GM21515 (cell line): Measurements from ENCODE around the gene PIP5KL1.
A peak's percentile ranks its signal among the peaks of the same experiment; 100 is the strongest.

Source experiments
- ATAC-seq: cut with Tn5 transposase; IDR thresholded peaks from one replicate; pipeline ENCODE4 v1.9.1; 2021; ENCODE audit not compliant: unreplicated experiment

Gene PIP5KL1

DNA sequence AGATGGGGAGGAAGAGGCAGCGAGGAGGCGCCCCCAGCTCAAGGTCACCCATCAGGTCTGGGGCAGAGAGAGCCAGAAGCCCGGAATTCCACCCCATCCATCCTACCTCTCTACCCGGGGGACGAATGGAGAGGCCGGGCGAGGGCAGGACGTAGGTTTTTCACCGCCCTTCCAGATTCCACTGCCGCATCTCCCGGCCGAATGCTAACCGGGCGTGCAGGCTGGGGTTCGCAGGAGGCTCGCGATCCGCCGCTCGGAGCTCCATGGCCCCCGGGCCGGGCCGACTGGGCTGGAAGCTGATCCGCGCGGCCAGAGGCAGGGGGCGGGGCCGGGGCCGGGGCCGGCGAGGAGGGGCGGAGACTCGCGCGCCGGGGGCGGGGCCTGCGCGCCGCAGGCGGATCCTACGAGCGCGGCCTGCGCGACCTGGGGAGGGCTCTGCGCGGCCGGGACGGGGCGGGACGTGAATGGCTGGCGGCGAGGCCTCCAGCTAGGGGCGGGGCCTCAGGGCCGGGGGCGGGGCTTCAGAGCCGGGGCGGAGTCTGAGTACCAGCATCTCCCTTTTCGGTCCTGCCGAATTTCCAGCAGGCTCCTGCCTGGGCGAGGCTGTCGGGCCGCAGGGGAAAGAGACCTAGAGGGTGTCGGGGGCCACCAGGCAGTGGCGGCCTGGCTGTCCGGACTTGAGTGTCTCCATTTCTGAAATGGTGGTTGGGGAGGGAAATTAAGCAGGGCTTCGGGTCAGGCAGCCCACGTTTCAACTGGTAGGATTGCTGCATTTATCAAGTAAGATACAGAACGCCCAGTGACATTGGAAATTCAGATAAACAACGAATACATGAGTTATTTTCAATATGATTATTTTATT is 13.6 kb downstream of the PIP5KL1 start, which contains the start of gene ST6GALNAC4:
Gene ST6GALNAC4 (minus strand): TSS at position 322 of the 862 bp plus-strand sequence. CDS start 622 bp downstream, outside the sequence.
- peak; percentile 71 for ATAC-seq

DNA sequence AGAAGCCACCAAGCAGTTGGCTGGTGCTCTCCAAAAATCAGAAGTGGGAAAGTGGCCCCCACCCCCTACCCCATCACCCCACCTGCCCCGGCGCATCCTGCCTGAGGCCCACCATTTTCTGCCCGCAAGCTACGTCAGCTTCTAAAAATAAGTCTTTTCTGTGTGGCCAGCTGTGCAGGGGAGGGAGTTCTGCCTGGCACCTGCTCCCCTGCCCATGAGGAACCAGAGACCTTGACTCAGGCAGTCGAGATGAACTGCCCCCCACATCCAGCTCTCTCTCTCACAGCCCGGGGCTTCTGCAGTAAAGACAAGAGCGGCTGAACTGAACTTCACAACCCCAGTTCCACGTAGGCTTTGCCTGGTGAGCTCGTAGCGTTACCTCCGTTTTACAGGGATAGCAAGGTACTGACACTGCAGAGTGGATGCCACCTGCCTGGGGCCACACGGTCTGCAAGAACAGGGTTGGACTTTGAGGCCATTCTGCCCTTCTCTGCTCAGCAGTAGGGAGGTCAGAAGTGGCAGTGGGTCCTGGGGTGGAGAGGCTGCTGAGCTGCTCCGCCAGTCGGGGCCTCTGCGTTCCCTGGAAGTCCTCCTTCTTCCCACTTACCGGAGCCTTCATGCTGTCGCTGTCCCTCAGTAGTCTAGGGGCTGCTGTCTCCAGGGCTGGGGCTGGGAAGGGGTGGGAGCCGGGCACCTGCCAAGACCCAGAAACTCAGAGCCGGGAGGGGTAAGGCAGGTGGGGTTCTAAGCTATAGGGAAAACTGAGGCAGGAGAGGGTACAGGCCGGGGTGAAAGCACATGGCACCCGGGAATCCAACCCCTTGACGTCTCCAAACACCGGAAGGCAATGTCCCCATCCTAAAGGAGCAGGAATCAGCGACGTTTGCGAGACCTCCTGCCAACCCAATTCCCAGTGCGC is 14.5 kb downstream of the PIP5KL1 start:
- no peak for ATAC-seq

GRCh38 chr9:127915325-127915752 is 15.2 kb downstream of the PIP5KL1 start:
- ATAC-seq: no peak

DNA sequence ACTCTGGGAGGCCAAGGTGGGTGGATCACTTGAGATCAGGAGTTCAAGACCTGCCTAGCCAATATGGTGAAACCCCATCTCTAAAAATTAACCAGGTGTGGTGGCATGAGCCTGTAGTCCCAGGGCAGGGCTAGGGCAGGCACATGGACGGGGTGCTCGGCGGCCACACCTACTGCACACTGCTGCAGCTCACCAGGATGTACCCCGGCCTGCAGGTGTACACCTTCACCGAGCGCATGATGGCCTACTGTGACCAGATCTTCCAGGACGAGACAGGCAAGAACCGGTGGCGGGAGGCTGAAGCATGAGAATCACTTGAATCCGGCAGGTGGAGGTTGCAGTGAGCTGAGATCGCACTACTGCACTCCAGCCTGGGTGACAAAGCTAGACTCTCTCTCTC is 16.9 kb downstream of the PIP5KL1 start:
- ATAC-seq: no peak

- no peak for ATAC-seq
These were observed 17.7 kb downstream of the PIP5KL1 start for GRCh38 chr9:127912882-127913281.

GRCh38 chr9:127912296-127912695 is 18.3 kb downstream of the PIP5KL1 start:
- no peak for ATAC-seq

GRCh38 chr9:127910613-127911205 is 19.9 kb downstream of the PIP5KL1 start:
- ATAC-seq: peak; percentile 2

- no peak for ATAC-seq
These were observed 20.7 kb downstream of the PIP5KL1 start for GRCh38 chr9:127909839-127910273.

GRCh38 chr9:127908660-127908926 is 22.0 kb downstream of the PIP5KL1 start:
- ATAC-seq: no peak

GRCh38 chr9:127907867-127908659 is 22.5 kb downstream of the PIP5KL1 start:
- ATAC-seq: no peak

- no peak for ATAC-seq
These were observed 24.8 kb downstream of the PIP5KL1 start for GRCh38 chr9:127905788-127906191.

DNA sequence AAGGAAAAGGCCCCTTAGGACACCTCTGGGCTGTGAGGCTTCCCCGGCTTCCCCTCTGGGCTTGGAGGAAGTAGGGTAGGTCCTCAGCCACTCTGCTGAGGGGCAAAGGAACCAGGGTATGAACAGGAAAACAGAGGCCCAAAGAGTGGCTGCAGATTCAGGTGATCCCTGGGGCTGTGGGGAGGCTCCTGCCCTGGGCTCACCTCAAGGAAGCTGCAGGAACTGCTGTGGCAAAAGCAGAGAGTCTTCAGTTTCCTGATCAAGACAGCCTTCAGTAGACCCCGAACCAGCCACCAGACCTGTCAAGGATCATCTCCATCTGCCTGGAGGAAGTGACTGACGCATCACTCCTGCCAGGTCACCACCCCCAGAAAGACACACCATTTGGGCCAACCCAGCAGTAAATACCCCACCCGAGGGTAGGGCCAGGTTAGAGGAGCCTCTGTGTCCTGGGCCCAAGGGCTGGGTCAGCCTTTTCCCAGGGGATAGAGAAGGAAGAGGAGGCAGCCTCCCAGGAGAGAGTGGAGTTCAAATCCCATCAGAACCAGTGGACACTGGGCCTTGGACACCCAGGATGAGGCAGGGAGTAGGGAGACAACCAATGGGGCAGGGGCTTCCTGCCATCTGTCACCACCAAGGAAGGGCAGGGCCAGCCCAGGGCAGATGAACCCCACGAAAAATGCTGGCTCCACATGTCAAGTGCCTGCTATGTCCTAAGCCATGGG is 25.4 kb downstream of the PIP5KL1 start:
- ATAC-seq: no peak

DNA sequence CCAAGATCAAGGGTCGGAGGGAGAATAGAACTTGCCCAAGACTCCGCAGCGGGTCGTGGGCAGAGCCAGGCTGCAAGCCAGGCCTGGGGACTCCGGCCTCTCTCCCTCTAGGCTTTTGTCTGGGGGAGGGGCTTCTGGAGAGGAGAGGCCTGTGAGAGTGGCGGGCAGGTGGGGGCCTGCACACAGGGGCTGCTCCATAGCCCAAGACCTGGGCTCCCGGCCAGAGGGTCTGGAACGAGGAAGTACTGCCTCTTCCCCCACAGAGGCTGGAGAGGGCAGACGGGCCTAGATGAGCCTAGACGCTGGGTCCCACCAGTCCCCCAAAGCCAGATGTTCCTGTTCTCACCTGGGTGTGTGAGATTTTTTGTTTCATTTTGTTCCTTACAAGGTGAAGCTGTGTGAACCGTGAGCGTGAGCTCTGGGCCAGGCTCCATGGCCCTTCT is 26.0 kb downstream of the PIP5KL1 start:
- ATAC-seq: no peak

DNA sequence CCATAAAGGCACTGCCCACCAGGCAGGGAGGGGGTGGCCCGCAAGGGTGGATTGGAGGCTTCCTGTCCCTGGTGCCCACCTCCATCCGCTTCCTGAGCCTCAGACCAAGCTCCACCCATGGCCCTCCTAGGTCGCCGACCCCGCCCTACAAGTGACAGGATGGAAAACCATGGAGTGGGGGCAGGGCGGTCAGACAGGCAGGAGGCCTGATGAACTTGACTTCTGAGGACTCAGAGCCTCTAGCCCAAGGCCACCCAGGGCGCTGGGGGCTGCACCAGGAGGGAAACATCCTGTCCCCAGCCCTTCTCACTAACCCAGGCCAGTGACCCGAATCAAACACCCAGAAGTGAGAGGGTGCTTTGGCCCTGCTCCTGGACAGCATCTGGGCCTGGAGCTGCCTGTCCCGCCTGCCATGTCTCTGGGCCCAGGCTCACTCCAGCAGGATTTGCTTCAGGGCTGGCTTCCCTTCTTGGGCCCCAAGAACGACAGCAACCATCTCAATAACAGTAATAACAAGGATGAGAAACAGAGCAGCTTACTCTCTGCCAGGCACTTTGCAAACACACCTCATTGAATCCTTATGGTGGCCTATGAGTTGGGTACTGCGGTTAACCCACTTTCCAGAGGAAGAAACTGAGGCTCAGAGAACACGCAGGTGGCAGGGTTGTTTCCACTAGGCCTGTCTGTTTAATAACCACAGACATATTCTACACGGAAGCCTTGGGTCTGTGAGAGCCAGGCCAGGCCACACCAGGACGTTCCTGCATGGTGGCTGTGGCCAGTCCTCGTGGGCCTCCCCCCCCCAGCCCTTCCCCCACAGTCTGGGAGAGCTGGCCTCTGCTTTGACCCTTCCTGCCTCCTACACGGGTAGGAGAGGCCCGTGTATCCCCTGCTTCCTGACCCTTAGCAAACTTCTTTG is 26.8 kb downstream of the PIP5KL1 start:
- ATAC-seq: no peak

DNA sequence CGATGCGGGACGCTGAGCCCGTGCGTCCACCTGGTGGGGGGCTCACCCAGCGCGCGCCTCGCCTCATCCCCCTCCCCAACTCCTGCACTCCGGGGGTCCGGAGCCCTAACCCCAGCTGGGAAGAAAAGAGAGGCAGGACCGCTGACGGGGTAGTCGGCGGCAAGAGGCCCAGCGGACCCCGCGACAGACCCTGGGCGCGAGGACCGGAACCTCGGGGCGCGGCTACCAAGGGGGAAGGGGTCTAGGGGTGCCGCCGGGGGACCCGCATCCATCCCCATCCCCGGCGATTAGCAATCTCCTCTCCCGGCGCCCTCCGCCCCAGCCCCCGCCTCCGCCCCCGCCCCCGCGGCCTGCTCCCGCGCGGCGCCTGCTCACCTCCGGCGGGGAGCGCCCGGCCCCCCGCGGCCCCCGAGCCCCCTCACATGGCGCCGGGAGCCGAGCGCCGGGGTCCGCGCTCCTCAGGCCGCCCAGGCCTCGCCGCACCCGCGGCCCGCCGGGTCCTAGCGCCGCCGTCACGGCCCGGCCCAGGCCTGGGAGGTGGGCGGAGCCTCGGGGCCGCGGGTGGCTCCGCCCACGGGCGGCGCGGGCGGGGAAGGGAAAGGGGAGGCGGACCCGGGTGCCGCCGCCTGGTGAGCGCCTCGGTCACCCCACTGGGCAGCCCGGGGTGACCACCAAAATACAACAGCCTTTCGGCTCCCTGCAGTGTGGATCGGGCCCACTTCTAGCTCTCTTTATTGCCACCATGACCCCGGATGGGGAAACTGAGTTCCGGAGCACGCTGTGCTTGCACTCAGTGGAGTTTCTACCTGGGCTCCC is 31.2 kb downstream of the PIP5KL1 start, which contains the start of gene ST6GALNAC6:
Gene ST6GALNAC6 (minus strand): TSS at position 476 of the 816 bp plus-strand sequence. CDS start 1,622 bp downstream, outside the sequence.
- ATAC-seq: peak; percentile 50

- ATAC-seq: no peak
These were observed 32.0 kb downstream of the PIP5KL1 start for GRCh38 chr9:127898433-127899127.

DNA sequence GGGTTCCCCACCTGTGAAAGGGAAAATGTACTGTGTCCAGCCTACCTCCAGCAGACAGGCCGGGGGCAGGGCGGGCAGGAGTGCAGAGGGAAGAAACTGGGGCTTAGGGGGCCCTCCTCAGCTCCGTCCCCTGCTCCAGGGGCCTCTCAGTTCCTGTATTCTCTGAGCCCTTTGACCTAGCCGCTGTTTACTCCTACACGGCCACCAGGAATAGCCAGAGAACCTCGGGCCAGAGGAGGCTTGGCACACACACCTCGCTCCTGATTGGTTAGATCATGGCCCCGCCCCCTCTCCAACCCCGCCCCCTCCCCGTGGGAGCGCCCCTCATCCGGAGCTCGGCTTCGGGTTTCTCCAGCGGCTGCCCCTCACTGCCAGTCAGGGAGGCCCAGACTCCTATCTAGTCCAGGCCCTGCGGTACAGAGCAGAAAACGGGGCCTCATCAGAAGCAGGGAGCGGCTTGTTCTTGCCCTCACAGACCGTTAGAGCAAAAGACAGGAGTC is 33.3 kb downstream of the PIP5KL1 start:
- ATAC-seq: no peak
